H9 (cell line): ENCODE results near the gene NPHS2. TPM values are rescaled to one million over a fixed set of nuclear protein-coding genes. Genes with fewer than 3 reads are reported as not detected.

ENCODE experiments used
- DNase-seq: peaks from one replicate; pipeline ENCODE4 v3.0.0-alpha.2; 2017
- H2AFZ ChIP-seq: one replicate; pipeline ENCODE4 v1.6.1; 2013; ENCODE audit warnings: mild to moderate bottlenecking, low read length, control low read depth, moderate library complexity
- H2AK5ac ChIP-seq: 2 replicates; pipeline ENCODE4 v1.6.1; 2013; ENCODE audit warnings: low read length, control low read depth, mixed read lengths; ENCODE audit not compliant: insufficient read length
- H2BK120ac ChIP-seq: one replicate; pipeline ENCODE4 v1.6.1; 2013; ENCODE audit warnings: low read depth, mild to moderate bottlenecking, low read length, control low read depth, inconsistent platforms; ENCODE audit not compliant: poor library complexity, severe bottlenecking
- H2BK12ac ChIP-seq: 2 replicates; pipeline ENCODE4 v1.6.1; 2013; ENCODE audit warnings: low read length, control low read depth, mixed read lengths, low read depth; ENCODE audit not compliant: insufficient read length
- H2BK15ac ChIP-seq: 2 replicates; pipeline ENCODE4 v1.6.1; 2013; ENCODE audit warnings: low read depth, low read length, control low read depth
- H2BK20ac ChIP-seq: one replicate; pipeline ENCODE4 v1.6.1; 2013; ENCODE audit warnings: low read depth, mild to moderate bottlenecking, low read length, control low read depth, inconsistent platforms; ENCODE audit not compliant: poor library complexity, severe bottlenecking
- H2BK5ac ChIP-seq: 2 replicates; pipeline ENCODE4 v1.6.1; 2013; ENCODE audit warnings: low read length, control low read depth, mixed read lengths; ENCODE audit not compliant: insufficient read length
- H3K14ac ChIP-seq: 2 replicates; pipeline ENCODE4 v1.6.1; 2013; ENCODE audit warnings: low read length, control low read depth; ENCODE audit not compliant: insufficient read depth
- H3K18ac ChIP-seq: 2 replicates; pipeline ENCODE4 v1.6.1; 2013; ENCODE audit warnings: low read depth, mild to moderate bottlenecking, mixed read lengths, low read length, control low read depth; ENCODE audit not compliant: insufficient read length
- H3K23ac ChIP-seq: 2 replicates; pipeline ENCODE4 v1.6.1; 2013; ENCODE audit warnings: low read length, control low read depth, mixed read lengths, low read depth; ENCODE audit not compliant: insufficient read length
- H3K23me2 ChIP-seq: 2 replicates; pipeline ENCODE4 v1.6.1; 2013; ENCODE audit warnings: low read depth, mild to moderate bottlenecking, mixed read lengths, low read length, control low read depth; ENCODE audit not compliant: insufficient read length, poor library complexity, severe bottlenecking
- H3K27ac ChIP-seq: 2 replicates; pipeline ENCODE4 v1.5.1; 2013; ENCODE audit warnings: low read length, control low read depth, mixed read lengths, low read depth; ENCODE audit not compliant: insufficient read length
- H3K27me3 ChIP-seq: 2 replicates; pipeline ENCODE4 v1.6.1; 2013; ENCODE audit warnings: low read length, control low read depth, inconsistent platforms; ENCODE audit not compliant: insufficient read depth
- H3K4ac ChIP-seq: 2 replicates; pipeline ENCODE4 v1.6.1; 2013; ENCODE audit warnings: low read depth, mild to moderate bottlenecking, control low read depth, inconsistent platforms, low read length, moderate library complexity
- H3K4me1 ChIP-seq: 2 replicates; pipeline ENCODE4 v1.6.1; 2013; ENCODE audit warnings: low read length, control low read depth, inconsistent platforms; ENCODE audit not compliant: insufficient read depth
- H3K4me2 ChIP-seq: 2 replicates; pipeline ENCODE4 v1.6.1; 2013; ENCODE audit warnings: low read length, control low read depth, mixed read lengths; ENCODE audit not compliant: insufficient read length, insufficient read depth
- H3K56ac ChIP-seq: 2 replicates; pipeline ENCODE4 v1.6.1; 2013; ENCODE audit warnings: low read depth, mild to moderate bottlenecking, mixed read lengths, low read length, control low read depth; ENCODE audit not compliant: insufficient read length
- H3K79me1 ChIP-seq: 2 replicates; pipeline ENCODE4 v1.6.1; 2013; ENCODE audit warnings: low read depth, mild to moderate bottlenecking, moderate library complexity, low read length, control low read depth, inconsistent platforms; ENCODE audit not compliant: insufficient read depth, poor library complexity, severe bottlenecking
- H3K79me2 ChIP-seq: 2 replicates; pipeline ENCODE4 v1.6.1; 2013; ENCODE audit warnings: low read length, control low read depth, inconsistent platforms; ENCODE audit not compliant: insufficient read depth
- H3K9ac ChIP-seq: 2 replicates; pipeline ENCODE4 v1.6.1; 2013; ENCODE audit warnings: low read length, control low read depth, mixed read lengths; ENCODE audit not compliant: insufficient read length; ENCODE audit errors: extremely low read depth
- H3K9me3 ChIP-seq: one replicate; pipeline ENCODE4 v1.6.1; 2013; ENCODE audit warnings: low read depth, low read length, inconsistent platforms; ENCODE audit not compliant: control insufficient read depth
- H3T11ph ChIP-seq: one replicate; pipeline ENCODE4 v1.6.1; 2013; ENCODE audit warnings: mild to moderate bottlenecking, low read length, control low read depth, inconsistent platforms
- H4K20me1 ChIP-seq: one replicate; pipeline ENCODE4 v1.6.1; 2013; ENCODE audit not compliant: control insufficient read depth, insufficient read length, insufficient read depth
- H4K5ac ChIP-seq: 2 replicates; pipeline ENCODE4 v1.6.1; 2013; ENCODE audit warnings: low read depth, mild to moderate bottlenecking, mixed read lengths, low read length, control low read depth; ENCODE audit not compliant: insufficient read length
- H4K8ac ChIP-seq: replicated peaks from 2 replicates; pipeline ENCODE4 v1.6.1; 2013; ENCODE audit warnings: low read length, control low read depth, mixed read lengths, low read depth; ENCODE audit not compliant: insufficient read length
- H4K91ac ChIP-seq: 2 replicates; pipeline ENCODE4 v1.6.1; 2013; ENCODE audit warnings: low read depth, mild to moderate bottlenecking, moderate library complexity, mixed read lengths, low read length, control low read depth; ENCODE audit not compliant: insufficient read length
- H3K27ac Mint-ChIP-seq, 3 experiments: 2 replicates in 2 of 3; 3 replicates in 1 of 3; pipeline ENCODE4 v1.8.0; 2020 to 2021; ENCODE audit warnings: mixed read lengths in 3 of 3, mild to moderate bottlenecking in 1 of 3, moderate library complexity in 1 of 3
- H3K27me3 Mint-ChIP-seq: 2 replicates; pipeline ENCODE4 v1.8.0; 2021; ENCODE audit warnings: low read depth, mild to moderate bottlenecking, moderate library complexity, mixed read lengths
- H3K36me3 Mint-ChIP-seq, 3 experiments: 2 replicates in 2 of 3; 3 replicates in 1 of 3; pipeline ENCODE4 v1.8.0; 2020 to 2021; ENCODE audit warnings: low read depth in 3 of 3, mixed read lengths in 3 of 3; ENCODE audit not compliant: insufficient read depth in 1 of 3
- H3K4me1 Mint-ChIP-seq, 2 experiments: 2 replicates each; pipeline ENCODE4 v1.8.0; 2020; ENCODE audit warnings: mixed read lengths in 2 of 2
- H3K4me3 Mint-ChIP-seq, 2 experiments: 2 replicates in 1 of 2; 3 replicates in 1 of 2; pipeline ENCODE4 v1.8.0; 2020 to 2021; ENCODE audit warnings: mild to moderate bottlenecking in 2 of 2, mixed read lengths in 2 of 2, moderate library complexity in 1 of 2
- H3K9me3 Mint-ChIP-seq, 2 experiments: 2 replicates in 1 of 2; 3 replicates in 1 of 2; pipeline ENCODE4 v1.8.0; 2020; ENCODE audit warnings: mild to moderate bottlenecking in 2 of 2, mixed read lengths in 2 of 2, moderate library complexity in 1 of 2
- total RNA-seq: library from RNA; stranded (reverse); gene quantifications from 2 replicates; pipeline ENCODE4 v1.2.1, GENCODE V29; 2021
- TF ChIP-seq, protein P1 (sequence below): fragments of 200-600 bp; sonication (generic); conservative IDR thresholded peaks from 3 replicates; pipeline ENCODE4 v1.8.0; 2021; ENCODE audit warnings: antibody characterized with exemption, mild to moderate bottlenecking

Gene NPHS2
- total RNA-seq, 1 experiment from 2014 or later = not detected

DNA sequence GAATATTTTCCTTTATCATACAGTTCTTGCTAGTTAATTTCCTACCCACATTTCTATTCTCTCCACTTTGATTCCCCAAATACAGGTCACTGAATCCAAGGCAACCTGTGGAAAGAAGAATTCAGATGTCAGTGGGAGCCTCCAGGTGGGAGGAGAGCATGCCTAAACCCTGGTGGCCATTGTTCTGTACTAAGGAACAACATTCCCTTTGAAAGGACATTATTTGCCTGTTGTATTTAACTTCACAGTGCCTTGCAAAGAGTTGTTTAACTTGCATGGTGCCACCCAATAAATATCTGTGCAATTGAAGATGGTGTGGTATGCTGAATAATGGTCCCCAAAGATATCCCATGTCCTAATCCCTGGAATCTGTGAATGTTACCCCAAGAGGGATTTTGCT lies 21.3 kb downstream of the NPHS2 start:
- Histone ChIP-seq H3K27me3 (no peaks in the 10 kb centered on the region), H3K79me1 (no peaks in the 10 kb centered on the region), H3K9ac (no peak overlapping the region), H2AK5ac (no peak overlapping the region), H2BK120ac (no peak overlapping the region), H3K27ac (no peak overlapping the region), H2AFZ (no peak overlapping the region), H3K23me2 (no peaks in the 10 kb centered on the region), H3K4me2 (no peak overlapping the region), H3K79me2 (no peaks in the 10 kb centered on the region), H3K9me3 (no peaks in the 10 kb centered on the region), H2BK15ac (no peak overlapping the region), H3K23ac (no peak overlapping the region), H3K4me1 (no peaks in the 10 kb centered on the region), H4K91ac (no peak overlapping the region), H2BK12ac (no peak overlapping the region), H4K8ac (no peak overlapping the region), H4K20me1 (no peaks in the 10 kb centered on the region), H4K5ac (no peak overlapping the region), H3K18ac (no peak overlapping the region), H3K14ac (no peak overlapping the region), H3T11ph (no peak overlapping the region), H2BK20ac (no peak overlapping the region), H2BK5ac (no peak overlapping the region), H3K56ac (no peak overlapping the region), H3K4ac (no peak overlapping the region)
- TF ChIP-seq, protein P1, sequence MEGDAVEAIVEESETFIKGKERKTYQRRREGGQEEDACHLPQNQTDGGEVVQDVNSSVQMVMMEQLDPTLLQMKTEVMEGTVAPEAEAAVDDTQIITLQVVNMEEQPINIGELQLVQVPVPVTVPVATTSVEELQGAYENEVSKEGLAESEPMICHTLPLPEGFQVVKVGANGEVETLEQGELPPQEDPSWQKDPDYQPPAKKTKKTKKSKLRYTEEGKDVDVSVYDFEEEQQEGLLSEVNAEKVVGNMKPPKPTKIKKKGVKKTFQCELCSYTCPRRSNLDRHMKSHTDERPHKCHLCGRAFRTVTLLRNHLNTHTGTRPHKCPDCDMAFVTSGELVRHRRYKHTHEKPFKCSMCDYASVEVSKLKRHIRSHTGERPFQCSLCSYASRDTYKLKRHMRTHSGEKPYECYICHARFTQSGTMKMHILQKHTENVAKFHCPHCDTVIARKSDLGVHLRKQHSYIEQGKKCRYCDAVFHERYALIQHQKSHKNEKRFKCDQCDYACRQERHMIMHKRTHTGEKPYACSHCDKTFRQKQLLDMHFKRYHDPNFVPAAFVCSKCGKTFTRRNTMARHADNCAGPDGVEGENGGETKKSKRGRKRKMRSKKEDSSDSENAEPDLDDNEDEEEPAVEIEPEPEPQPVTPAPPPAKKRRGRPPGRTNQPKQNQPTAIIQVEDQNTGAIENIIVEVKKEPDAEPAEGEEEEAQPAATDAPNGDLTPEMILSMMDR = no peak; the same call in 2 of the 3 replicates
- H3K4me1 Mint-ChIP-seq = peaks cover 9 to 11% of the 10 kb centered on the region in 2 experiments
- H3K27me3 Mint-ChIP-seq = no peaks in the 10 kb centered on the region; the same call in none of the 2 replicates
- no peaks in the 10 kb centered on the region; a peak in 1 of 7 replicates for H3K36me3 Mint-ChIP-seq
- no peak for DNase-seq
- H3K4me3 Mint-ChIP-seq = no peak overlapping the region
- H3K9me3 Mint-ChIP-seq = no peaks in the 10 kb centered on the region; a peak in 2 of 5 replicates
- no peak overlapping the region for H3K27ac Mint-ChIP-seq
